Parathyroid adenoma (tissue), 2 donors: ENCODE data around the gene DAZAP1.

Source experiments
- H2AFZ ChIP-seq: fragments of 300-600 bp; sonication (generic); one replicate; pipeline ENCODE4 v1.7.0; 2017; ENCODE audit warnings: antibody characterized with exemption, mild to moderate bottlenecking
- H3K27ac ChIP-seq: fragments of 300-600 bp; sonication (generic); one replicate; pipeline ENCODE4 v1.7.0; 2017
- H3K27me3 ChIP-seq: fragments of 300-600 bp; sonication (generic); one replicate; pipeline ENCODE4 v1.7.0; 2017; ENCODE audit warnings: low read length; ENCODE audit not compliant: control insufficient read depth, insufficient read depth
- H3K36me3 ChIP-seq: fragments of 300-600 bp; sonication (generic); one replicate; pipeline ENCODE4 v1.7.0; 2017; ENCODE audit warnings: low read length; ENCODE audit not compliant: control insufficient read depth, insufficient read depth
- H3K4me1 ChIP-seq: fragments of 300-600 bp; sonication (generic); one replicate; pipeline ENCODE4 v1.7.0; 2017; ENCODE audit warnings: control low read depth
- H3K4me2 ChIP-seq: fragments of 300-600 bp; sonication (generic); one replicate; pipeline ENCODE4 v1.7.0; 2017; ENCODE audit warnings: low read length
- H3K4me3 ChIP-seq: fragments of 300-600 bp; sonication (generic); one replicate; pipeline ENCODE4 v1.7.0; 2017; ENCODE audit warnings: low read depth, low read length
- H3K79me2 ChIP-seq: fragments of 300-600 bp; sonication (generic); one replicate; pipeline ENCODE4 v1.7.0; 2017; ENCODE audit warnings: control low read depth
- H3K9ac ChIP-seq: fragments of 300-600 bp; sonication (generic); one replicate; pipeline ENCODE4 v1.7.0; 2017; ENCODE audit warnings: mild to moderate bottlenecking
- H3K9me3 ChIP-seq: fragments of 300-600 bp; sonication (generic); one replicate; pipeline ENCODE4 v1.7.0; 2017; ENCODE audit warnings: low read length; ENCODE audit not compliant: control insufficient read depth
- CTCF ChIP-seq: fragments of 300-600 bp; sonication (generic); IDR thresholded peaks from one replicate; pipeline ENCODE4 v1.7.0; 2017; ENCODE audit warnings: antibody characterized with exemption, mild to moderate bottlenecking
- donor health status: primary hyperparathyroidism.

The DAZAP1 gene

GRCh38 chr19:1392939-1393530, 14.4 kb upstream of the DAZAP1 start:
- Histone ChIP-seq H3K36me3 (no peaks in the 10 kb centered on the region), H3K9ac (no peak overlapping the region), H3K9me3 (no peaks in the 10 kb centered on the region), H2AFZ (no peak overlapping the region), H3K27me3 (no peaks in the 10 kb centered on the region), H3K4me1 (no peaks in the 10 kb centered on the region), H3K4me2 (no peak overlapping the region), H3K27ac (no peak overlapping the region), H3K4me3 (no peak overlapping the region), H3K79me2 (no peaks in the 10 kb centered on the region)
- TF ChIP-seq CTCF = no peak

- Histone ChIP-seq H3K9ac (no peak overlapping the region), H3K27ac (no peak overlapping the region), H3K4me1 (no peaks in the 10 kb centered on the region), H2AFZ (no peak overlapping the region), H3K4me2 (no peak overlapping the region), H3K9me3 (no peaks in the 10 kb centered on the region), H3K36me3 (no peaks in the 10 kb centered on the region), H3K4me3 (no peak overlapping the region), H3K27me3 (no peaks in the 10 kb centered on the region), H3K79me2 (no peaks in the 10 kb centered on the region)
- TF ChIP-seq CTCF = no peak
Measured at GRCh38 chr19:1393841-1394240, 13.5 kb upstream of the DAZAP1 start.

- Histone ChIP-seq H3K79me2 (no peaks in the 10 kb centered on the region), H3K27me3 (no peaks in the 10 kb centered on the region), H3K36me3 (no peaks in the 10 kb centered on the region), H3K27ac (no peak overlapping the region), H3K9ac (no peak overlapping the region), H3K4me3 (no peak overlapping the region), H3K9me3 (no peaks in the 10 kb centered on the region), H3K4me1 (no peaks in the 10 kb centered on the region), H3K4me2 (no peak overlapping the region), H2AFZ (no peak overlapping the region)
- TF ChIP-seq CTCF = no peak
Measured at GRCh38 chr19:1394252-1395193, 12.9 kb upstream of the DAZAP1 start.

GRCh38 chr19:1395194-1396018, 12.0 kb upstream of the DAZAP1 start:
- Histone ChIP-seq H3K79me2 (no peaks in the 10 kb centered on the region), H3K9me3 (no peaks in the 10 kb centered on the region), H3K27ac (no peak overlapping the region), H3K4me1 (no peaks in the 10 kb centered on the region), H3K27me3 (no peaks in the 10 kb centered on the region), H3K36me3 (no peaks in the 10 kb centered on the region), H2AFZ (no peak overlapping the region), H3K9ac (no peak overlapping the region), H3K4me3 (no peak overlapping the region), H3K4me2 (no peak overlapping the region)
- TF ChIP-seq CTCF = no peak
